Smooth muscle cell (in vitro differentiated cells): ENCODE results near the gene SETD1B. TPM values are rescaled to one million over a fixed set of nuclear protein-coding genes. Genes with fewer than 3 reads are reported as not detected.

Experiments
- DNase-seq: peaks from one replicate; lab custom pipeline; 2025; ENCODE audit not compliant: unreplicated experiment; lab: John Stamatoyannopoulos, UW
- H2AFZ ChIP-seq: fragments of 200-600 bp; sonication (generic); 2 replicates; pipeline ENCODE4 v1.6.0; 2016; ENCODE audit warnings: antibody characterized with exemption, low read depth, mild to moderate bottlenecking
- H3F3A ChIP-seq: fragments of 200-600 bp; sonication (generic); 2 replicates; pipeline ENCODE4 v1.6.0; 2017; ENCODE audit warnings: antibody characterized with exemption, low read depth
- H3K27ac ChIP-seq: fragments of 200-600 bp; sonication (generic); 2 replicates; pipeline ENCODE4 v1.5.1; 2016; ENCODE audit warnings: low read depth, mild to moderate bottlenecking
- H3K27me3 ChIP-seq: fragments of 200-600 bp; sonication (generic); 2 replicates; pipeline ENCODE4 v1.6.1; 2016; ENCODE audit warnings: low read depth, mild to moderate bottlenecking
- H3K36me3 ChIP-seq: fragments of 200-600 bp; sonication (generic); 2 replicates; pipeline ENCODE4 v1.5.1; 2016; ENCODE audit warnings: low read depth
- H3K4me1 ChIP-seq: fragments of 200-600 bp; sonication (generic); 2 replicates; pipeline ENCODE4 v1.5.1; 2016; ENCODE audit warnings: low read depth
- H3K4me2 ChIP-seq: fragments of 200-600 bp; sonication (generic); 2 replicates; pipeline ENCODE4 v1.6.0; 2016; ENCODE audit warnings: mild to moderate bottlenecking
- H3K4me3 ChIP-seq: fragments of 200-600 bp; sonication (generic); 2 replicates; pipeline ENCODE4 v1.5.1; 2016; ENCODE audit warnings: mild to moderate bottlenecking
- H3K79me2 ChIP-seq: fragments of 200-600 bp; sonication (generic); 2 replicates; pipeline ENCODE4 v1.6.0; 2016; ENCODE audit warnings: low read depth, mild to moderate bottlenecking
- H3K9ac ChIP-seq: fragments of 200-600 bp; sonication (generic); 2 replicates; pipeline ENCODE4 v1.6.0; 2016; ENCODE audit warnings: low read depth
- H3K9me3 ChIP-seq: fragments of 200-600 bp; sonication (generic); replicated peaks from 2 replicates; pipeline ENCODE4 v1.5.1; 2016; ENCODE audit warnings: low read depth
- H4K20me1 ChIP-seq: fragments of 200-600 bp; sonication (generic); 2 replicates; pipeline ENCODE4 v1.6.0; 2016; ENCODE audit warnings: low read depth
- WGBS: methylation state at CpG from one replicate; pipeline ENCODE4 v1.1.7; 2016; ENCODE audit warnings: low lambda C conversion rate; 5-methylcytosine and 5-hydroxymethylcytosine counted together
- polyA plus RNA-seq: library from polyadenylated mRNA; unstranded; fragments of >200 nt; fragmentation: Nextera tagmentation; extraction: Ambion mirVana; gene quantifications from 2 replicates; pipeline ENCODE4 v1.2.1, GENCODE V29; 2016
- total RNA-seq: library from RNA; depleted of rRNA; stranded (reverse); fragments of >200 nt; gene quantifications from 2 replicates; pipeline ENCODE4 v1.2.3, GENCODE V29; 2014
- TF ChIP-seq, protein P1 (sequence below): fragments of 200-600 bp; sonication (generic); IDR thresholded peaks from 2 replicates; pipeline ENCODE4 v1.5.1; 2017; ENCODE audit warnings: borderline replicate concordance, mild to moderate bottlenecking, antibody characterized with exemption; ENCODE audit not compliant: insufficient read depth, poor library complexity, severe bottlenecking

Gene SETD1B
- total and polyA plus RNA-seq, 2 experiments from 2014 or later, result 1.9 to 4.2 TPM

DNA sequence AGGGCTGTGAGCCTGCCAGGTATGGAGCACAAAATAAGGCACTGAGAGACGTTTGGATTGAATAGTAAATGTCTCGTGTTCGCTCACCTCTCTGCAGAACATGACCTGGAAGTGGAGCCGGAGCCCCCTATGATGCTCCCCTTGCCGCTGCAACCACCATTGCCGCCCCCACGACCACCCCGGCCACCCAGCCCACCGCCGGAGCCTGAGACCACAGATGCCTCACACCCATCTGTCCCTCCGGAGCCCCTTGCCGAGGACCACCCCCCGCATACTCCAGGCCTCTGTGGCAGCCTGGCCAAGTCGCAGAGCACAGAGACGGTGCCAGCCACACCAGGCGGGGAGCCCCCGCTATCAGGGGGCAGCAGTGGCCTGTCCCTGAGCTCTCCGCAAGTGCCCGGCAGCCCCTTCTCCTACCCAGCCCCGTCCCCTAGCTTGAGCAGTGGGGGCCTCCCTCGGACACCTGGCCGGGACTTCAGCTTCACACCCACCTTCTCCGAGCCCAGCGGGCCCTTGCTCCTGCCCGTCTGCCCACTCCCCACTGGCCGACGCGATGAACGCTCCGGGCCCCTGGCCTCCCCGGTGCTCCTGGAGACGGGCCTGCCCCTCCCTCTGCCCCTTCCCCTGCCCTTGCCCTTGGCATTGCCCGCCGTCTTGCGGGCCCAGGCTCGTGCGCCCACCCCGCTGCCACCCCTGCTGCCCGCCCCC, 18.7 kb downstream of the SETD1B start:
- Histone ChIP-seq H3K27ac (no peak overlapping the region), H3K4me1 (no peaks in the 10 kb centered on the region), H3K79me2 (no peaks in the 10 kb centered on the region), H3K4me3 (no peak overlapping the region), H3K9ac (no peak overlapping the region), H3K36me3 (no peaks in the 10 kb centered on the region), H3F3A (no peaks in the 10 kb centered on the region), H3K27me3 (no peaks in the 10 kb centered on the region), H2AFZ (no peak overlapping the region), H3K4me2 (no peak overlapping the region), H3K9me3 (no peaks in the 10 kb centered on the region), H4K20me1 (peaks cover 5% of the 10 kb centered on the region)
- 97% methylated on average over 26 of the region's 39 CpGs for WGBS
- TF ChIP-seq, protein P1, sequence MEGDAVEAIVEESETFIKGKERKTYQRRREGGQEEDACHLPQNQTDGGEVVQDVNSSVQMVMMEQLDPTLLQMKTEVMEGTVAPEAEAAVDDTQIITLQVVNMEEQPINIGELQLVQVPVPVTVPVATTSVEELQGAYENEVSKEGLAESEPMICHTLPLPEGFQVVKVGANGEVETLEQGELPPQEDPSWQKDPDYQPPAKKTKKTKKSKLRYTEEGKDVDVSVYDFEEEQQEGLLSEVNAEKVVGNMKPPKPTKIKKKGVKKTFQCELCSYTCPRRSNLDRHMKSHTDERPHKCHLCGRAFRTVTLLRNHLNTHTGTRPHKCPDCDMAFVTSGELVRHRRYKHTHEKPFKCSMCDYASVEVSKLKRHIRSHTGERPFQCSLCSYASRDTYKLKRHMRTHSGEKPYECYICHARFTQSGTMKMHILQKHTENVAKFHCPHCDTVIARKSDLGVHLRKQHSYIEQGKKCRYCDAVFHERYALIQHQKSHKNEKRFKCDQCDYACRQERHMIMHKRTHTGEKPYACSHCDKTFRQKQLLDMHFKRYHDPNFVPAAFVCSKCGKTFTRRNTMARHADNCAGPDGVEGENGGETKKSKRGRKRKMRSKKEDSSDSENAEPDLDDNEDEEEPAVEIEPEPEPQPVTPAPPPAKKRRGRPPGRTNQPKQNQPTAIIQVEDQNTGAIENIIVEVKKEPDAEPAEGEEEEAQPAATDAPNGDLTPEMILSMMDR, result no peak
- no peak for DNase-seq

DNA sequence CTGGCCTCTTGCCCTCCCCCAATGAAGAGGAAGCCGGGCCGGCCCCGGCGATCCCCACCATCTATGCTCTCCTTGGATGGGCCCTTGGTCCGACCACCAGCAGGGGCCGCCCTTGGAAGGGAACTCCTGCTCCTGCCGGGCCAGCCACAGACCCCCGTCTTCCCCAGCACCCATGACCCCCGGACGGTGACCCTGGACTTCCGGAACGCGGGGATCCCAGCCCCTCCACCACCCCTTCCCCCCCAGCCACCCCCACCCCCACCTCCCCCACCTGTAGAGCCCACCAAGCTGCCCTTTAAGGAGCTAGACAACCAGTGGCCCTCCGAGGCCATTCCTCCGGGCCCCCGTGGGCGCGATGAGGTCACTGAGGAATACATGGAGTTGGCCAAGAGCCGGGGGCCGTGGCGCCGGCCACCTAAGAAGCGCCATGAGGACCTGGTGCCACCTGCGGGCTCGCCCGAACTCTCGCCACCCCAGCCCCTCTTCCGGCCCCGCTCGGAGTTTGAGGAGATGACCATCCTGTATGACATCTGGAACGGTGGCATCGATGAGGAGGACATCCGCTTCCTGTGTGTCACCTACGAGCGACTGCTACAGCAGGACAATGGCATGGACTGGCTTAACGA, 19.4 kb downstream of the SETD1B start:
- H3K9ac ChIP-seq, result no peak overlapping the region
- no peaks in the 10 kb centered on the region for H3K79me2 ChIP-seq
- no peak overlapping the region for H3K27ac ChIP-seq
- DNase-seq, result no peak
- H3K36me3 ChIP-seq, result no peaks in the 10 kb centered on the region
- no peaks in the 10 kb centered on the region for H3K4me1 ChIP-seq
- 97% methylated on average over 23 of the region's 36 CpGs for WGBS
- H4K20me1 ChIP-seq, result peaks cover 5% of the 10 kb centered on the region
- no peaks in the 10 kb centered on the region for H3K9me3 ChIP-seq
- no peaks in the 10 kb centered on the region for H3K27me3 ChIP-seq
- H3F3A ChIP-seq, result no peaks in the 10 kb centered on the region
- H3K4me3 ChIP-seq, result no peak overlapping the region
- TF ChIP-seq, protein P1, result no peak
- H3K4me2 ChIP-seq, result no peak overlapping the region
- no peak overlapping the region for H2AFZ ChIP-seq

DNA sequence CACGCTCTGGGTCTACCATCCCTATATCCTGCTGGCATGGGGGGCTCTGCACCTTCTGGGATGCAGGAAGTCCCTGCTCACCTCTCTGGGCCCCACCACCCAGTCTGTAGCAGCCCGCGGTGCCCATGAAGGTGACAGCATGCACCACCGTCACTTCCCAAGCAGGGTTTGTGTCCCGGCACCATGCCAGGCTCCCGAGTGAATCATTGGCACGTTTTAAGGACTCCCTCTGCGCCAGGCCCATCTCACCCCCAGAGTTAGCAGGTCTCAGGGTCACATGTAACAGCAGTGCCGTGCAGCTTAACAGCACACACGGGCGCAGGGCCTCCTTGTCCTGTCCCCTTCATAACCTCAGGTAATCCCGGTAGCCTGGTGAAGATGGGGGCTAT, 19.9 kb downstream of the SETD1B start:
- TF ChIP-seq, protein P1, result no peak

More for the DNA sequence above, 19.9 kb downstream of the SETD1B start:
- H3K36me3 ChIP-seq, result no peaks in the 10 kb centered on the region
- H2AFZ ChIP-seq, result no peak overlapping the region
- no peak overlapping the region for H3K27ac ChIP-seq
- no peak overlapping the region for H3K4me3 ChIP-seq
- no peaks in the 10 kb centered on the region for H3K9me3 ChIP-seq
- H3K4me2 ChIP-seq, result no peak overlapping the region
- peaks cover 10% of the 10 kb centered on the region for H4K20me1 ChIP-seq
- no peak overlapping the region for H3K9ac ChIP-seq
- no peaks in the 10 kb centered on the region for H3F3A ChIP-seq
- DNase-seq, result no peak
- no peaks in the 10 kb centered on the region for H3K4me1 ChIP-seq
- no peaks in the 10 kb centered on the region for H3K79me2 ChIP-seq
- WGBS, result 90% methylated on average over 12 of the region's 12 CpGs
- no peaks in the 10 kb centered on the region for H3K27me3 ChIP-seq
